Testis (tissue), 5 donors: ENCODE results near the gene SGPL1. TPM values are rescaled to one million over a fixed set of nuclear protein-coding genes. Genes with fewer than 3 reads are reported as not detected.
"Not testable (repeated sequence)": the region's sequence is repeated elsewhere in the genome, so short reads cannot be mapped to it uniquely, and the experiment has no call there.

Experiments
- DNase-seq: peaks from one replicate; pipeline ENCODE4 v3.0.0-alpha.2; 2019
- H3K27ac ChIP-seq, 2 donors: fragments of 200-600 bp; sonication (generic); one replicate each; pipeline ENCODE4 v1.5.1; 2019
- H3K27me3 ChIP-seq: fragments of 200-600 bp; sonication (generic); one replicate; pipeline ENCODE4 v1.5.1; 2019
- H3K36me3 ChIP-seq: fragments of 200-600 bp; sonication (generic); one replicate; pipeline ENCODE4 v1.5.1; 2017; ENCODE audit warnings: low read depth; ENCODE audit errors: missing control alignments
- H3K4me1 ChIP-seq: fragments of 200-600 bp; sonication (generic); one replicate; pipeline ENCODE4 v1.5.1; 2019
- H3K4me3 ChIP-seq, 2 donors: fragments of 200-600 bp; sonication (generic); one replicate each; pipeline ENCODE4 v1.5.1; 2017 to 2019
- H3K9me3 ChIP-seq: fragments of 200-600 bp; sonication (generic); one replicate; pipeline ENCODE4 v1.5.1; 2017
- POLR2A ChIP-seq: fragments of 450-650 bp; IDR thresholded peaks from one replicate; pipeline ENCODE4 v1.6.1; 2017; ENCODE audit warnings: antibody characterized with exemption, mild to moderate bottlenecking, moderate library complexity
- WGBS, 2 donors: methylation state at CpG; one replicate each; pipeline ENCODE4 v1.1.5; 2018; 5-methylcytosine and 5-hydroxymethylcytosine counted together
- intact Hi-C: fragments of 100-400 bp; cut with DNase I; formaldehyde crosslinking; loops from one replicate; pipeline ENCODE4 v1.15.1; 2023; ENCODE audit warnings: low total_unique reads
- long read RNA-seq, 2 donors: transcript quantifications; one replicate each; lab custom pipeline, GENCODE V29; 2026
- polyA plus RNA-seq: library from polyadenylated mRNA; stranded (reverse); fragments of 350-450 nt; fragmentation: Illumina TruSeq; extraction: RNeasy Lipid Tissue Mini Kit (QIAGEN cat#74804); gene quantifications from one replicate; pipeline ENCODE4 v1.2.3, GENCODE V29; 2014; ENCODE audit warnings: low read depth, low replicate concordance; ENCODE audit not compliant: insufficient read depth
- total RNA-seq, 2 donors: library from RNA; depleted of rRNA; stranded (reverse); fragments of >200 nt; gene quantifications; one replicate each; pipeline ENCODE4 v1.2.3, GENCODE V29; 2016
- TF ChIP-seq, protein P1 (sequence below), 3 experiments: fragments of 450-650 bp in 2 of 3; fragments of 200-600 bp in 1 of 3; sonication (generic) in 1 of 3; IDR thresholded peaks; one replicate each; pipeline ENCODE4 v1.5.1; 2016 to 2019; ENCODE audit warnings: antibody characterized with exemption in 3 of 3, mild to moderate bottlenecking in 2 of 3, moderate library complexity in 1 of 3

Gene SGPL1, protein sequence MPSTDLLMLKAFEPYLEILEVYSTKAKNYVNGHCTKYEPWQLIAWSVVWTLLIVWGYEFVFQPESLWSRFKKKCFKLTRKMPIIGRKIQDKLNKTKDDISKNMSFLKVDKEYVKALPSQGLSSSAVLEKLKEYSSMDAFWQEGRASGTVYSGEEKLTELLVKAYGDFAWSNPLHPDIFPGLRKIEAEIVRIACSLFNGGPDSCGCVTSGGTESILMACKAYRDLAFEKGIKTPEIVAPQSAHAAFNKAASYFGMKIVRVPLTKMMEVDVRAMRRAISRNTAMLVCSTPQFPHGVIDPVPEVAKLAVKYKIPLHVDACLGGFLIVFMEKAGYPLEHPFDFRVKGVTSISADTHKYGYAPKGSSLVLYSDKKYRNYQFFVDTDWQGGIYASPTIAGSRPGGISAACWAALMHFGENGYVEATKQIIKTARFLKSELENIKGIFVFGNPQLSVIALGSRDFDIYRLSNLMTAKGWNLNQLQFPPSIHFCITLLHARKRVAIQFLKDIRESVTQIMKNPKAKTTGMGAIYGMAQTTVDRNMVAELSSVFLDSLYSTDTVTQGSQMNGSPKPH
- total RNA-seq (10 to 100 TPM; 64.2 to 70.1 TPM), polyA plus RNA-seq (38.5 TPM)
- long read RNA-seq, donor 1, full-length matches to known transcripts: 2 of 2 reads
- long read RNA-seq, donor 1, partial matches to known transcripts: 0 of 2 reads
- long read RNA-seq, donor 1, other reads (novel, unspliced or antisense): 0 of 2 reads
- long read RNA-seq, donor 2, full-length matches to known transcripts: 5 of 113 reads
- long read RNA-seq, donor 2, partial matches to known transcripts: 52 of 113 reads
- long read RNA-seq, donor 2, other reads (novel, unspliced or antisense): 56 of 113 reads

DNA sequence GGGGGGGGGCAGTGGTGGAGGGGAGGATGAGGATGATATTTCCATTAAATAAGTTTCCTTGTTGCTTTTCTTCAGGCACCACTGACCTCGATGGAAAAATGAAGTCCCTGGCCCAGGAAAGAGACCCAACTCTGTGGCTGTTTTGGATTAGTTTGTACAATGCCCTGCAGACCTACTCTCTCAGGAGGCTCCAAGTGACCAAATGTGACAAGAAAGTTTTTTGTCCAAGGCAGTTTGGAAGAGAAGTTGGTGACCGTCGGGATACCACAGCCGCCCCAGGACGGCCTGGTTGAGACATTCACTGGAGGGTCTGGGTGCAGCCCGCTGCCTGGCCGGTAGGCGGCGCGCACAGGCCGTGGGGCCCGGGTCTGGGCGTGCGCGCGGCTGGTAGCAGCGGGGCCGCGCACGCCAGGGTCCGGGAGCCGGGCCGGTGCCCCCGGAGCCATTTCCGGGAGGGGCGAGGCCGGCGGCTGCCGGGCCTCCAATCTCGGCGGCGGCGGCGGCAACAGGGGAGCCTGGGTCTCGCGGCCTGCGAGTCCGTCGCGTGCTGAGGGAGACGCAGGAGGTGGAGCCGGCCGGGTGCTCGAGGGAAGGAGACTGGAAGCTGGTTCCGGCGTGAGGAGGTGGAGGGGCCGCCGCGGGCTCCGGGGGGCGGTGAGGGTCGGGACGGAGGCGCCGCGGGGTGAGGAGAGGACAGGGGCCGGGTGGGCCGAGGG lies at the start of gene SGPL1:
TSS of gene SGPL1 (plus strand) at position 445 of the 716 bp plus-strand sequence. CDS start 906 bp downstream, outside the sequence.
- Histone ChIP-seq H3K36me3 (no peaks in the 10 kb centered on the region), H3K27me3 (no peaks in the 10 kb centered on the region), H3K4me3 (peak within 1 kb of the TSS; percentile 84 to 86), H3K4me1 (peaks cover 13% of the 10 kb centered on the region), H3K27ac (peak within 1 kb of the TSS; percentile 88 to 95), H3K9me3 (no peaks in the 10 kb centered on the region)
- DNase-seq: peak; percentile 92
- TF ChIP-seq, protein P1, sequence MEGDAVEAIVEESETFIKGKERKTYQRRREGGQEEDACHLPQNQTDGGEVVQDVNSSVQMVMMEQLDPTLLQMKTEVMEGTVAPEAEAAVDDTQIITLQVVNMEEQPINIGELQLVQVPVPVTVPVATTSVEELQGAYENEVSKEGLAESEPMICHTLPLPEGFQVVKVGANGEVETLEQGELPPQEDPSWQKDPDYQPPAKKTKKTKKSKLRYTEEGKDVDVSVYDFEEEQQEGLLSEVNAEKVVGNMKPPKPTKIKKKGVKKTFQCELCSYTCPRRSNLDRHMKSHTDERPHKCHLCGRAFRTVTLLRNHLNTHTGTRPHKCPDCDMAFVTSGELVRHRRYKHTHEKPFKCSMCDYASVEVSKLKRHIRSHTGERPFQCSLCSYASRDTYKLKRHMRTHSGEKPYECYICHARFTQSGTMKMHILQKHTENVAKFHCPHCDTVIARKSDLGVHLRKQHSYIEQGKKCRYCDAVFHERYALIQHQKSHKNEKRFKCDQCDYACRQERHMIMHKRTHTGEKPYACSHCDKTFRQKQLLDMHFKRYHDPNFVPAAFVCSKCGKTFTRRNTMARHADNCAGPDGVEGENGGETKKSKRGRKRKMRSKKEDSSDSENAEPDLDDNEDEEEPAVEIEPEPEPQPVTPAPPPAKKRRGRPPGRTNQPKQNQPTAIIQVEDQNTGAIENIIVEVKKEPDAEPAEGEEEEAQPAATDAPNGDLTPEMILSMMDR (IDR thresholded peaks at IDR 0.05): peak; percentile 97 to 99 (median 99)
- TF ChIP-seq POLR2A: no peak
- intact Hi-C loops: loop anchor here (5.0 kb wide), 1 partner anchor 62 kb away; no protein-coding TSS in a partner anchor
- 1% methylated on average over 24 to 57 of the region's 58 CpGs for WGBS, 2 donors

DNA sequence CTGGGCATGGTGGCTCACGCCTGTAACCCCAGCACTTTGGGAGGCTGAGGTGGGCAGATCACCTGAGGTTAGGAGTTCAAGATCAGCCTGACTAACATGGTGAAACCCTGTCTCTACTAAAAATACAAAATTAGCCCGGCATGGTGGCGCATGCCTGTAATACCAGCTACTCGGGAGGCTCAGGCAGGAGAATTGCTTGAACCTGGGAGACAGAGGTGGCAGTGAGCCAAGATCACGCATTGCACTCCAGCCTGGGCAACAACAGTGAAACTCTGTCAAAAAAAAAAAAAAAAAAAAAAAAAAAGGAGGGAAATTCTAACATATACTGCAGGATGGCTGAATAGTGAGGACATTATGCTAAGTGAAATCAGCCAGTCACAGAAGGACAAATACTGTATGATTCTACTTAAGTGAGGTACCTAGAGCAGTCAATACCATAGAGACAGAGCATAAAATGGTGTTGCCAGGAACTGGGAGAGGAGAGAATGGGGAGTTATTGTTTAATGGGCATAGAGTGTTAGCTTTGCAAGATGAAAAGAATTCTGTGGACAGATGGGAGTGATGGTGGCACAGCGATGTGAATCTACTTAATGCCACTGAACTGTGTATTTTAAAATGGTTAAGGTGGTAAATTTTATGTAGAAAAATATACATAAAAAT lies 47.6 kb upstream of the SGPL1 start:
- not testable (repeated sequence) for H3K27me3 ChIP-seq, H3K27ac ChIP-seq, H3K9me3 ChIP-seq, DNase-seq, H3K4me1 ChIP-seq, H3K36me3 ChIP-seq, H3K4me3 ChIP-seq
- intact Hi-C loops: loop anchor here (10.0 kb wide), 1 partner anchor 313 kb away; no protein-coding TSS in a partner anchor
- 74 to 80% methylated on average over 6 of the region's 6 CpGs for WGBS, 2 donors

DNA sequence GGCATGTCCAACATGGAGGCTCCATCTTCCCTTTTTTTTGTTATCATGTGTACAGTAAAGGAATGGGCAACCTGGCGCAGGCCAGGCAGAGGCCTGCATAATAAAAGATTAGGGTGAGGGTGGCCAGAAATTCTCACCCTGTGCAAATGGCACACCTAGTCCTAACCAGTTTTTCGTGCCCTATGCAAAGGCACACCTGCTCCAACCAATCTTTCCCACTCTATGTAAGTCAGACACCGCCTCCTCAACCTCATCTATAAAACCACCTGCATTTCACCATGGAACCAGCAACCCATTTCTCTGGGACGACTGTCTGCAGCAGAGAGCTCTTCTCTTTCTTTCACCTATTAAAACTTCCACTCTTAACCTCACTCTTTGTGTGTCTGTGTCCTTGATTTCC lies 46.6 kb upstream of the SGPL1 start:
- DNase-seq: peak; percentile 0
- Histone ChIP-seq H3K27ac (no peak overlapping the region), H3K4me3 (no peak overlapping the region), H3K36me3 (no peaks in the 10 kb centered on the region), H3K9me3 (no peaks in the 10 kb centered on the region), H3K27me3 (no peaks in the 10 kb centered on the region), H3K4me1 (no peaks in the 10 kb centered on the region)
- WGBS, 2 donors: 72 to 90% methylated on average over 4 of the region's 4 CpGs
- intact Hi-C loops: loop anchor here (10.0 kb wide), 1 partner anchor 314 kb away; no protein-coding TSS in a partner anchor
- TF ChIP-seq POLR2A: no peak
- TF ChIP-seq, protein P1 (IDR thresholded peaks at IDR 0.05): no peak

DNA sequence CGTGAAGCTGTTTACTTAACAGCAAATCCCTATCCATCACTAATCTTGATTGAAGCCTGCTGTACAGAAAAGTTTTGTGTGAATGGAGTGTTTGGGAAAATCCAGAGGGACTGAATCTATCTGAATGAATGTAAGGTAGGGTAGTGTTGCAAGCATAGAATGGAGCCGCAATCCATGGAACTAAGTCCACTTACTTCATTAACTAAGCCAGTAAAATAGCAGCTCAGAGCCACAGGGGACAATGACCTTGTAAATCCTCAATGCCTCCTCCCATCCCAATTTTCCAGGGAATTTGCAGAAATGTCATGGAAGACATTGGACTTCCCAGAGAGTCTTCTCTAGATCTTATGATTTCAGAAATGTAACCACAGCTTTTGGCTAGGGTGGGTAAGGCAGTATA lies 45.7 kb upstream of the SGPL1 start:
- Histone ChIP-seq H3K4me1 (no peaks in the 10 kb centered on the region), H3K27me3 (no peaks in the 10 kb centered on the region), H3K36me3 (no peaks in the 10 kb centered on the region), H3K4me3 (no peak overlapping the region), H3K27ac (no peak overlapping the region), H3K9me3 (no peaks in the 10 kb centered on the region)
- TF ChIP-seq, protein P1 (IDR thresholded peaks at IDR 0.05): no peak
- TF ChIP-seq POLR2A: no peak
- 92 to 95% methylated on average over 2 of the region's 2 CpGs for WGBS, 2 donors
- no peak for DNase-seq
- intact Hi-C loops: no loop called here

DNA sequence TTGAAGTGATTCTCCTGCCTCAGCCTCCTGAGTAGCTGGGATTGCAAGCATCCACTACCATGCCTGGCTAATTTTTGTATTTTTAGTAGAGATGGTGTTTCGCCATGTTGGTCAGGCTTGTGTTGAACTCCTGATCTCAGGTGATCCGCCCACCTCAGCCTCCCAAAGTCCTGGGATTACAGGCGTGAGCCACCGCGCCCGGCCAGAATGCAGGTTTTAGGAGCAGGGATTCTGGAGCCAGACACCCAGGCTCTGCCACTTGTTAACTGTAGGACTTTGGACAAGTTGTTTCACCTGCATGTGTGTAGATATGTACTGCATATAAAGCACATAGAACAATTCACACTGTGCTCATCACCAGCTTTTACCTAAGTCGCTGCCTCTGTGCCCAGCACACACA lies 45.2 kb upstream of the SGPL1 start:
- H3K4me1 ChIP-seq, H3K27me3 ChIP-seq, intact Hi-C loops, DNase-seq, H3K27ac ChIP-seq, H3K36me3 ChIP-seq, H3K4me3 ChIP-seq, H3K9me3 ChIP-seq: not testable (repeated sequence)
- 95 to 98% methylated on average over 7 of the region's 7 CpGs for WGBS, 2 donors
